HUES6 (cell line): ENCODE results near the gene CALN1.

Experiments
- H3K27ac ChIP-seq: 2 replicates; pipeline ENCODE4 v1.7.0; 2013; ENCODE audit warnings: low read depth, mild to moderate bottlenecking, low read length, inconsistent platforms
- H3K27me3 ChIP-seq: 2 replicates; pipeline ENCODE4 v1.6.1; 2013; ENCODE audit warnings: low read length; ENCODE audit not compliant: control insufficient read depth, insufficient read depth
- H3K36me3 ChIP-seq: 2 replicates; pipeline ENCODE4 v1.6.1; 2013; ENCODE audit warnings: low read length; ENCODE audit not compliant: control insufficient read depth, insufficient read depth
- H3K4me1 ChIP-seq: 2 replicates; pipeline ENCODE4 v1.6.1; 2013; ENCODE audit warnings: low read length; ENCODE audit not compliant: control insufficient read depth, insufficient read depth
- H3K4me3 ChIP-seq: 2 replicates; pipeline ENCODE4 v1.5.1; 2013; ENCODE audit warnings: low read depth, low read length
- H3K9ac ChIP-seq: one replicate; pipeline ENCODE4 v1.6.1; 2013; ENCODE audit warnings: mild to moderate bottlenecking, low read length
- H3K9me3 ChIP-seq: 2 replicates; pipeline ENCODE4 v1.6.1; 2013; ENCODE audit warnings: low read depth, low read length; ENCODE audit not compliant: control insufficient read depth, insufficient read depth

The CALN1 gene

GRCh38 chr7:72268796-72269195 lies 143.3 kb downstream of the CALN1 start:
- Histone ChIP-seq H3K27me3 (no peaks in the 10 kb centered on the region), H3K9ac (no peak overlapping the region), H3K9me3 (no peaks in the 10 kb centered on the region), H3K4me3 (no peak overlapping the region), H3K36me3 (no peaks in the 10 kb centered on the region; the same call in 1 of the 2 replicates), H3K4me1 (peaks cover 17% of the 10 kb centered on the region), H3K27ac (no peak overlapping the region)

GRCh38 chr7:72268090-72268489 lies 144.0 kb downstream of the CALN1 start:
- no peaks in the 10 kb centered on the region for H3K27me3 ChIP-seq
- H3K27ac ChIP-seq, result no peak overlapping the region
- H3K4me1 ChIP-seq, result peaks cover 17% of the 10 kb centered on the region
- H3K9me3 ChIP-seq, result no peaks in the 10 kb centered on the region
- no peak overlapping the region for H3K4me3 ChIP-seq
- no peak overlapping the region for H3K9ac ChIP-seq
- no peaks in the 10 kb centered on the region; the same call in 1 of the 2 replicates for H3K36me3 ChIP-seq

- H3K4me3 ChIP-seq, result no peak overlapping the region
- H3K27me3 ChIP-seq, result no peaks in the 10 kb centered on the region
- peaks cover 23% of the 10 kb centered on the region for H3K4me1 ChIP-seq
- H3K27ac ChIP-seq, result no peak overlapping the region
- H3K9me3 ChIP-seq, result no peaks in the 10 kb centered on the region
- no peaks in the 10 kb centered on the region; the same call in 1 of the 2 replicates for H3K36me3 ChIP-seq
- H3K9ac ChIP-seq, result no peak overlapping the region
Observed at GRCh38 chr7:72267291-72267800, 144.8 kb downstream of the CALN1 start.

GRCh38 chr7:72266771-72267170 lies 145.4 kb downstream of the CALN1 start:
- no peaks in the 10 kb centered on the region; the same call in 1 of the 2 replicates for H3K36me3 ChIP-seq
- no peaks in the 10 kb centered on the region for H3K9me3 ChIP-seq
- no peaks in the 10 kb centered on the region for H3K27me3 ChIP-seq
- no peak overlapping the region for H3K4me3 ChIP-seq
- H3K9ac ChIP-seq, result no peak overlapping the region
- no peak overlapping the region for H3K27ac ChIP-seq
- H3K4me1 ChIP-seq, result peaks cover 23% of the 10 kb centered on the region

DNA sequence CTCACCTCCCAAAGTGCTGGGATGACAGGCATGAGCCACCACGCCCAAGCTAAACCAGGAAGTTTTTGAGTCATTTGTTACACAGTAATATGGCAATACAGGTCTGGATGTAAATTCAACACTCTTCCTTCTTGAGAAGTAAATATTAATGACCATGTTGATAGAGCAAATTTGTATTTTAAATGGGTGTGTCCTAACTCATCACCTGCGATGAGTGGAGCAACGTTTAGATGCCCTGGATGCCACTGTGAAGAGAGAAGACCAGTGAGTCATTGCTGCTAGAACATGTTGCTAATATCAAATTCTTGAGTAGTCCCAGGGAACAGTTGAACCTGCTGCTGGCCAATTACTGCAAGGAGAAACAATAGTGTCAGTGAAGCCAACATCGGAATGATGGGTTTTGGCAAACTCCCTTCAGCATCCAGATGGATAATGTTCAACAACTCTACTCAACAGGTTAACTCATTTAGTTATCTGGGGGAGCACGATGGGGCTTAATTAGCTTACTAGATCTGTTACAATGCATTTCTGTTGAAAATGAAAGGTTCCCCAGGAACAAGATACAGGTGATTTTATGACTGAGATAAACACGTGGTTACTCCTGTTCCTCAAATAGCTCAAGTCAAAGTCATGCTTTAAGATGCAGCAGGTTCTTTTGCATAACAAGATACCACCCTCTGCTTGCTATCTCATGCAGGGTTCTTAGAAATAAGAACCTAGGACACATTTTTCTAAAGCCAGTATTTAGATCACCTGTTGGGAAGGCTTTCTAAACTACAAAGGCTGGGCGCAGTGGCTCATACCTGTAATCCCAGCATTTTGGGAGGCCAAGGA lies 146.8 kb downstream of the CALN1 start:
- Histone ChIP-seq H3K4me1 (peaks cover 23% of the 10 kb centered on the region), H3K27ac (no peak overlapping the region), H3K9me3 (no peaks in the 10 kb centered on the region), H3K27me3 (no peaks in the 10 kb centered on the region), H3K9ac (no peak overlapping the region), H3K4me3 (no peak overlapping the region), H3K36me3 (no peaks in the 10 kb centered on the region)

- Histone ChIP-seq H3K9ac (no peak overlapping the region), H3K4me1 (peaks cover 9% of the 10 kb centered on the region; the same call in 1 of the 2 replicates), H3K27me3 (no peaks in the 10 kb centered on the region), H3K27ac (no peak overlapping the region), H3K36me3 (no peaks in the 10 kb centered on the region), H3K9me3 (peaks cover 4% of the 10 kb centered on the region), H3K4me3 (no peak overlapping the region)
Observed at GRCh38 chr7:72260406-72260805, 151.7 kb downstream of the CALN1 start.

DNA sequence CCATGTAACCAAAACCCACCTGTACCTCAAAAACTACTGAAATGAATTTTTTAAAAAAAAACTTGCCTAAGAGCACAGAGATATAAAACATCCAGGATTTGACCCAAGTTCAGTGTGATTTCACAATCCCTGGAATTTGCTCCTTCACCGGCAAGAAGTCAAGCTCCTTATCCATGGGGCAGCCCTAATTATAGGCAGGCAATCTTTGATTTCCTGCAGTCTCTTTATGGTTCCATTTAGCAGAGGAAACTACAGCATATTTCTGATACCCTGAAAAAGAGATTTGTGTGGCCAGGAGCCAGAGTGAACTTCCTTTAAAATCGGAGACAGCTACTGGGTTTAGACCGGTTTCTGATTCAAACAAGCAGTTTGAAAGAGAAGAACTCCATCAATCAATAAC lies 154.1 kb downstream of the CALN1 start:
- no peak overlapping the region for H3K27ac ChIP-seq
- H3K4me3 ChIP-seq, result no peak overlapping the region
- no peaks in the 10 kb centered on the region for H3K36me3 ChIP-seq
- H3K27me3 ChIP-seq, result no peaks in the 10 kb centered on the region
- peaks cover 4% of the 10 kb centered on the region for H3K9me3 ChIP-seq
- peaks cover 5% of the 10 kb centered on the region; the same call in 1 of the 2 replicates for H3K4me1 ChIP-seq
- H3K9ac ChIP-seq, result no peak overlapping the region

DNA sequence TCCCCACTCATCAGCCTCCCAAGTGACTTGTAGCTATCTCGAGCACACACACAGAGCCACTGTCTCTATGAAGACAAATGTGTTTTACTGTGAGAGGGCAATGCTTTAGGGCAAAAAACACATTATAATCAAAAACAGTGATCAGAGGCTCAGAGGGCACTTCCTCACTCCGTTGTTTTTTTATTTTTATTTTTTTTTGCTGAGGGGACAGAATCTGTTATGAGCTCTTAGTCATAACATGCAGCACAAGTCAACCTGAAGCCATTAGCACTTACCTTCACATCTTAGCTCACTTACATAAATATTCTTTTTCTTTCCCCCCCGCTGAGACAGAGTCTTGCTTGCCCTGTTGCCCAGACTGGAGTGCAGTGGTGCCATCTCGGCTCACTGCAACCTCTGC lies 157.7 kb downstream of the CALN1 start:
- Histone ChIP-seq H3K4me1 (no peaks in the 10 kb centered on the region), H3K9ac (no peak overlapping the region), H3K27ac (no peak overlapping the region), H3K4me3 (no peak overlapping the region), H3K9me3 (peaks cover 11% of the 10 kb centered on the region), H3K36me3 (no peaks in the 10 kb centered on the region), H3K27me3 (no peaks in the 10 kb centered on the region)

- H3K27ac ChIP-seq, result no peak overlapping the region
- H3K27me3 ChIP-seq, result no peaks in the 10 kb centered on the region
- H3K9me3 ChIP-seq, result peaks cover 20% of the 10 kb centered on the region
- H3K4me3 ChIP-seq, result no peak overlapping the region
- H3K9ac ChIP-seq, result no peak overlapping the region
- H3K4me1 ChIP-seq, result no peaks in the 10 kb centered on the region
- no peaks in the 10 kb centered on the region for H3K36me3 ChIP-seq
Observed at GRCh38 chr7:72249106-72249505, 163.0 kb downstream of the CALN1 start.

DNA sequence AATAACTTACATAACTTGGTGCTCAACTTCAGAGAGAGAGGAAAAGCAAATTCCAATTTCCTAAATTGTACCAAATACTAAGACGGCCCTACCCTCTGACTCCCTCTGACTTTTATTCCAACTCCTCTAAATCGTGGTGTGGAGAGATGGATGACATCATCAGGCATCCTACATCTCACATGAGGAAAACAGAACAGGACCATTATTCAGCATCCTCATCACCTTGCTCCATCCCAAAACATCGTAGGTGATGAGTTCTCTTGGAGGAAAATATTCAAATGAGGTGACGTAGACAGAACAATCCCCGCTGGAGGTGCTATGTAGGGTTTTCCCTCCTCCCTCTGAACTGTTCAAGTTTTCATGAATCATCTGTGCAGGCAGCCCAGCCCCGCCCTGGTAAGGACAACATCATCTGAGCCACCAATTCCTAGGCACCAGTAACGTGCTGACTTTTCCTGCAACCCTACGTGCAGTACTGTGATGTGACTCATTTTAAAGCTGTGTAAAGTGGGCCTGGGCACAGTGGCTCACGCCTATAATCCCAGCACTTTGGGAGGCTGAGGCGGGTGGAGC lies 167.2 kb downstream of the CALN1 start:
- no peak overlapping the region for H3K27ac ChIP-seq
- peaks cover 13% of the 10 kb centered on the region for H3K9me3 ChIP-seq

GRCh38 chr7:72243329-72243728 lies 168.8 kb downstream of the CALN1 start:
- Histone ChIP-seq H3K27me3 (no peaks in the 10 kb centered on the region), H3K9ac (no peak overlapping the region), H3K27ac (no peak overlapping the region), H3K36me3 (no peaks in the 10 kb centered on the region), H3K9me3 (peaks cover 6% of the 10 kb centered on the region; the same call in 1 of the 2 replicates), H3K4me3 (no peak overlapping the region), H3K4me1 (0 out of 2 replicates have a peak, but pooled peaks cover 3% of the 10 kb centered on the region)

More for the DNA sequence above, 167.2 kb downstream of the CALN1 start:
- Histone ChIP-seq H3K36me3 (no peaks in the 10 kb centered on the region), H3K4me1 (0 out of 2 replicates have a peak, but pooled peaks cover 3% of the 10 kb centered on the region), H3K4me3 (no peak overlapping the region), H3K27me3 (no peaks in the 10 kb centered on the region), H3K9ac (no peak overlapping the region)
